GM21423 (cell line): ENCODE data around the gene PGA4.

Experiments used
- ATAC-seq: cut with Tn5 transposase; IDR thresholded peaks from one replicate; pipeline ENCODE4 v1.9.1; 2021; ENCODE audit warnings: mild to moderate bottlenecking, moderate library complexity; ENCODE audit not compliant: unreplicated experiment

The PGA4 gene

DNA sequence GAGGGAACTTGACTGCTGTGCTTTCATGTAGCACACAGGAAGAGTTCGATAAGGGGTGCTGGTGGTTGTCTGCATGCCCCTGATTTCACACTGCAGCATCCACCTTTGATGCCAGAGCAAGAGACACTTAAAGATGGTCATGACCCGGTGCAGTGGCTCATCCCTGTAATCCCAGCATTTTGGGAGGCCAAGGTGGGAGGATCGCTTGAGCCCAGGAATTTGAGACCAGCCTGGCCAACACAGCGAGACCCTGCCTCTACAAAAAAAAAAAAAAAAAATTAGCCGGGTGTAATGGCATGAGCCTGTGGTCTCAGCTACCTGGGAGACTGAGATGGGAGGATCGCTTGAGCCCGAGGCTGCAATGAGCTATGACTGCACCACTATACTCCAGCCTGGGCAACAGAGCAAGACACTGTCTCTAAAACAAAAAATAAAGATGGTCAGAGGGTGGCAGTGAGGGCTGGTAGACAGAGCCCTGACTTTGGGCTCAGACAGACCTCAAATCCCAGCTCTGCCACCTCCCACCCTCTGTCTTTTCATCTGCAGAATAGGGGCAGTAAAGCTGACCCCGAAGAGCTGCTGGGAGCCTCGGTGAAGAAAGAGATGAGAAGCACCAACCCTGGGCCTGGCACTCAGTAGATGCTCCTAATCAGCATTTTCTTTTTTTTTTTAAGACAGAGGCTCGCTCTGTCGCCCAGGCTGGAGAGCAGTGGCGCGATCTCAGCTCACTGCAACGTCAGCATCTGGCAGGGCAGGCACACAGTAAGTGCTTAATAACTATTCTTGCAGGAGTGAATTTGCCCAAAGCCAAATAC lies 55.2 kb downstream of the PGA4 start:
- no peak for ATAC-seq

DNA sequence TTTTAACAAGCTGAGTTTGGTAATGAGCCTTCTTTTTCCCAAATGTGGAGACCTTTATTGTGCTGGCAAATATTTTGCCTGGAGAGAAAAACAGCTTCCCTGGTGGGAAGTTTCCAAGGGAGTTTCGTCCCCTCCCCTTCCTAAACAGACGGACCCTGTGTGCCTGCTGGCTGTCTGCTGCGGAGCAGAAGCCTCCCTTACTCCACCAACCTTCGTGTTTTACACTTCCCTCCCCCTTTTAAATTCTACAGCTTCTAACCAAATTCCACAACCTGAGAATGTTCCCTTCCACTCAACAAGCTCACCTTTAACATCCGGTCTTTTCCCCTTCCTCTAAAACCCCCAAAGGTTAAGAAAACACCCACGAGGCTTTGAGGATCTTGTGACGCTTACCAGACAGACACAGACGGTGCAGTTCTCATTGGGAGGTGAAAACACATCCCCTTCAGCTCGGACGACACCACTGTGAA lies 55.9 kb downstream of the PGA4 start:
- ATAC-seq, result no peak

DNA sequence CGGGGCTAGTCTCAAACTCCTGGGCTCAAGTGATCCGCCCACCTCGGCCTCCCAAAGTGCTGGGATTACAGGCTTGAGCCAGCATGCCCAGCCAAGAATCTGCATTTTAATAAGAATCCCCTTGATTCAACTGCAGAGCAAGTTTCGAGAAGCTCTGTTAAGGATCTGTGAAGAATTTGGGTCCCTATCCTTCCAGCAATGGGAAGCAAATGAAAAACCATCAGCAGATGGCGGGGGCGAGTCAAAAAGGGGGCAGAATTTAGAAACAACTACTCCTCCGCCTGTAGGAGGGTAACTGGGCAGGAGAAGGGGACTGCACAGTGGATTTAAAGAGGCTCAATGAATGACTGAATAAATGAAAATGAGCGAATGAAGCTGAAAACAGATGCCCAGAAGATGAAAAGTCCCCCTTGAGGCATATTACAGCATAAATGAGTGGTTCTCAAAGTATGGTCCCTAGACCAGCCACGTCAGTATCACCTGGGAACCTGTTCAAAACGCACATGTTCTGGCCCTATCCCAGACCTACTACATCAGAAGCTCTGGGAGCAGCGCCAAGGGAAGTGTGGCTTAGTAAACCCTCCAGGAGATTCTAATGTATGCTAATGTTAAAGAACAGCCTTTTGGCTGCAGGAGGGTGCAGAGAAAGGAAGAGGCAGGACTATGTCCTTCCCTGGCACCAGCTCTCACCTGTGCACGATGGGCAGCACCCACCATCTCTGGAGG lies 58.0 kb downstream of the PGA4 start:
- ATAC-seq, result no peak

DNA sequence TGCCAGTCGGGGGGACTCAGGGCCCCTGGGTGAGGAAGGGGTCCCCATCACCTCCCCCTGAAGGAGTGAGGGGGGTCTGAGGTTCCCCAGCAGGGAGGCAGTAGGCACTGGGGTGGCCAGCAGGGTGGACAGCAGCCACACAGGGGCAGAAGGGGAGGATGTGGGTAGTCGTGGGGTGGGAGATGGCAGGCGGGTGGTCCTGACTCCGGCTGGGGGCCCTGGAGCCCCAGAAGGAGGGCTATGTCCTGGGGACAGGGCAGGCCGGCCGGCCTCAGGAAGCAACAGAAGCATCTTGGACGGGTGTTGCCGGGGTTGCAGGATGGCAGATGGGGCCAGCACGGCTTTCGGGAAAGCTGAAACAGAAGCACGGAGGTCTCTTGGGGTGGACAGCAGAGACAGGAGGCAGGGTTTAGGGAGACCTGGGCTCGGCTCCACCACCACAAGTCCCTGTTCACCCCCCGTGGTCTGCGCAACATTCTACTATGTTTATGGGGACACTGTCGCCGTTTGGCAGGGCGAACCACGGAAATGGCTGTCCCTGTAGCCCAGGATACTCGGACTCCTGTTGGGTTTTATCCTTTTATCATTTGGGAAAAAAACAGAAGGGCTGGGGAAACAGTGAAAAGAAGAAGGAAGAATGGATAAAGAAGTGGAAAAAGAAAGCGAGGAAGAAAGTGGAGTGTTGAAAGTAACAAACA lies 58.9 kb downstream of the PGA4 start:
- ATAC-seq, result no peak
